ENCODE data around the gene LAMA4.

LAMA4 gene

GRCh38 chr6:112181130-112181529 lies 73.2 kb downstream of the LAMA4 start:
- no peak for FAIRE-seq

DNA sequence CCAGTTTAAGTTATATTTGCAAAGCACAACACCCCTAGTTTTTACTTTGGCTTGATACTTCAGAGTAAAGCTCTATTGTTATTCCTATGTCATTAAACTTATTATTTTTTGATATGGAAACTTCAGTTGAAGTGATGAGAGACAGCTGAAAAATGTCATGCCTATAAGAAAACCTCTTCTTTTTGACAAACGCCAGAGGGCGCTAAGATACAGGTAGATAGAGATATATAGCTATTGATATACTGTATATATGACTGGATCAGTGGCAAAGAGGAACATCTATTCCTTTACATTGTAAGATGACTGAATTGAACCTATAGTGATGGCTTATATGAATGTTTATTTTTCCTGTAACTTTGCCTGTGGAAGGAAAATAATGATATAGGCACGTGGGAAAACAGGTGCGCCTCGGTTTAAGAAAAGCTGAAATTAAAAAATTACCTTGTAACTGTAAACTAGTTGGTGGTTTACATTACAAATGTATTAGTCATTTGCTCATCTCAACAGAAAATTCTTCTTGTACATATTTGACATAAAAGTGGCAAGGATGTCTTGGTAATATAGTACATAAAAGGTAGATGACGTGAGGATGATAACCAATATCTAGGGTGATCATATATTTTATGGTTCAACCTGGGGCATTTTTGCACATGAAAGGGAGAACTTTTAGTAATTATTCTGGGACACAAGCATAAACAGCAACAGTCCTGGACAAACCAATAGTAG lies 74.1 kb downstream of the LAMA4 start:
- peak; percentile 92 for FAIRE-seq

DNA sequence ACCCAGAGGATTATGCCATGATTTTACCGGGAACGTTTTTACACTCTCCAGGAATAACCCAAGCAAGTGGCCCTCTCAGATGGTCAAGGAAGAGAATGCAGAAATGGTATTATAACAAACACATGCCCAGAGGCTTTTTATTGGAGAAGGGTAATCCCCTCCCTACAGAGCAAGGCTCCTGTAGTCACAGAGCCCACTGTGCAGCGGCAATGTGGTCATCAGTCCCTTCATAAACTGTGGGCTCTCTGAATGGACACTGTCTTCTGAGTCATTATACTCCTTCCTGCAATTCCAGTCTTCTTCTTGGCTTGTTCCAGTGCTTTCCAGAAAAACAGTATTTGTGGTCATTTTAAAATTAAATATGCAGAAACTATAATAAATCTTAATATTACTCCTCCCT lies 74.7 kb downstream of the LAMA4 start:
- FAIRE-seq = no peak

- no peak for FAIRE-seq
These were observed 75.5 kb downstream of the LAMA4 start for GRCh38 chr6:112178846-112179245.

GRCh38 chr6:112177092-112177491 lies 77.3 kb downstream of the LAMA4 start:
- no peak for FAIRE-seq

DNA sequence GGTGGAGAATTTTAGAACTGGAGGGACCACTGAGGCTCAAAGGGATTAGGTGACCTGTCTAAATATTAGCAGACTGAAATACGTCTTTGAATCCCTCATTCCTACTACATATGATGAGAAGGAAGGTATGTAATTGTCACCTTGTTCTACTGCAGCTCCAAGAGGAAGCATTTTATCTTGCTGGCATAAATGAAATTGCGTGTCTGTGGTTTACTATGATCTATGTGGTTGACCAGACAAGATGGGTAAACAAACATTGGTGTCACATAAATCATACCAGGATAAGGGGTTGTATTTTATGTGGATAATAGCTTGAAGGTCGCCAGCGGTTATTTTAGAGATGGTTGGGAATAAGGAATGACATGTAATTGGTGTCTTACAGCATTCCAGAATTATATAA lies 78.2 kb downstream of the LAMA4 start:
- FAIRE-seq = no peak

DNA sequence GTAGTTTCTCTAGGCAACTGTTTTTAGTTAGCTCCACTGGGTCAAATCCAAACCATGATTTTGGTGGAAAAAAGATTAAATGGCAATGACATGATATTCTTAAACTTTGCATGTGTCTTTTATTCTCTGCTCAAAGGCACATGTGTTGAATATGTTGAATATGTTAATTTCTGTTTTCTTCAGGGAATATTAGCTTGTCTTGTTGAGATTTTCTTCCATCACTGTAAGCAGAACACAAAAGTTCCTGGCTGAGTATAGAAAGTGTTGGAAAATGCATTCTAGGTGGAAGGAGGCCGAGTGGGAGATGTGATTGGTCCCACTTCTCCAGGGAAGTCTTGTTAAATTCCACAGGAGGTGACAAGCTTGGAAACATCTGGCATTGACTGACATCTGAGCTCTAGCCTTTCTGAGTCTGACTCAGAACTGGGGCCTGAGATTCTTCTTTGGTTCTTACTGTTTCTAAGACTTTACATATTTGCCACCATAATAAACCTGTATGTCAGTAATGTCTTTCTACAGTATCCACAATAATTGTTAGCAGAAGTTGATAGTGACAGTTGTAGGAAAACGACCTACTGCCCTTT lies 81.1 kb downstream of the LAMA4 start:
- no peak for FAIRE-seq

- FAIRE-seq = no peak
These were observed 81.8 kb downstream of the LAMA4 start for GRCh38 chr6:112172540-112172939.

- FAIRE-seq = no peak
These were observed 84.8 kb downstream of the LAMA4 start for GRCh38 chr6:112169541-112169940.

DNA sequence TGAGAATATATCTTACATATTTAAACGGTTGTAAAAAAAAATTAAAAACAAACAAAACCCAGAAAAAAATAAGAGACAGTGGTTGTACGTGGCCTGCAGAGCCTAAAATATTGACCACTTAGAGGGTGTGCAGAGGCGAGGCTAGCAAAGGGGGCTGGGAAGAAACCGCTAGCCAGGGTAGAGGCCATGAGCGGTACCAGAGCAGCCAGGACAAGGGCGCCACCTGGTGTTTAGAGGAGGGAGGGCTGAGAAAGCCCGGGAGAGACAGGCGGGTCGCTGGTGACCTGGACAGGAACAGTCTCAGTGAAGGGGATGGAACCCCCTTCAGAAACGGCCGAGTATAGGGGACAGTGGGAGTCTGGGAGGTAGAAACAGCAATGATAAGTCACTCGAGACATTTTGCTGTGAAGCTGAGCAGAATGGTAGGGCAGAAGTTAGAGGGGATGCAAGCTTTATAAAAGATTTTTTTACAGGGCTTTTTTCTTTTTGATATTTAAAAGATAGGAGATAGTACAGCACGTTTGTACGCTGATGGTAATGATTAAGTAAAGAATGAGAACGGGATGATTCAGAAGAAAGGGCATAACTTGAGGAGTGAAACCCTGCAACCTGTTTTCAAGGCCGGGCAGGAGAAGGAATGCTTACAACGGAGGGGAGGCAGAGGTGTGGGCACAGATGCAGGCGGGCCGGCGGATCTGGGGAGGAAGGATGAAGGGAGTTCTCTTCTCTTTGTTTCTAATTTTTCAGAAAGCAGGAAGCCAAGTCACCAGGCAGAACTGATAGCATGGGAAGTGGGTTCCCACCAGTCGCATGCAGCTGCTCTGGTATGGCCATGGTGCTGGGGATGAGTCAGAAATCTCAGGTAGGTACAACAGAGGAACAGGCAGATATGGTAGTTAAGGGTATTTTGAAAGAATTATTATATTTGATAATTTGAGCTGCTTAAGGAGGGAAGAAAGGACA lies 90.8 kb downstream of the LAMA4 start:
- no peak for FAIRE-seq

DNA sequence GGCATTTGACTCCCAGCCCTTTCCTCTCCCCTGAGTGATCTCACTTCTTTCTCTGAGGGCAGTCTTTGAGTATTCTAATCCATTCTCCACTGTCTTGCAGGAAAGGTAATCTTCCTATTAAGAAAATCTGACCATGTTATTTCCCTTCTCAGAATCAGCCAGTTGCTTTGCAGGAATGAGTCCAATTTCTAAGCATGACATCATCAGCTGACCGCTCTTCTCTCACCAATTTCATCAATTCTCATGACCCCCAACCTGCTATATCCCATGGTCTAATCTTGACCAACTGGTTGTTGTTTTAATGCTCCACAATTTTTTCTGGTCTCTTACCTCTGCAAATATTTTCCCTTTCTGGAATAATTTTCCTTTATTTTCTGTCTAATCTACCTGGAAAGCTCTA lies 93.6 kb downstream of the LAMA4 start:
- FAIRE-seq = no peak

DNA sequence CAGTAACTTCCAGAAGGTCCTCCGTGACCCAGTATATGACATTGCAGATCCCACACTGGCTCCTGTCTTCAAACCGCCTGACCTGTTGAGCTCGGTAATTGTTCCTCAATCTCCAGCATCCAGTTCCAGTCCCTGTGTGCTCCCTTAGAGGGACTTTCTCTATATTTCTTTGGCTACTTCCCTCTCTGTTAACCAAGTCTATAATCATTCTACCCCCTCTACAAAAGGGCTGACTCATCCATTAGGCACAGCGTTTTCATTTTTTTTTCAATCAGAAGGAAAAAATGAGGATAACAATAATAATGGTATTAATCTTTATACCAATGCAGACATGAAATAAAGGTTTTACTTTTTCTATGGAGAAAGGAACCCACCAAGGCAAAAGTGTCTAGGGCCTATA lies 97.7 kb downstream of the LAMA4 start:
- no peak for FAIRE-seq

- no peak for FAIRE-seq
These were observed 98.5 kb downstream of the LAMA4 start for GRCh38 chr6:112155886-112156285.

GRCh38 chr6:112154711-112155110 lies 99.7 kb downstream of the LAMA4 start:
- FAIRE-seq = no peak

DNA sequence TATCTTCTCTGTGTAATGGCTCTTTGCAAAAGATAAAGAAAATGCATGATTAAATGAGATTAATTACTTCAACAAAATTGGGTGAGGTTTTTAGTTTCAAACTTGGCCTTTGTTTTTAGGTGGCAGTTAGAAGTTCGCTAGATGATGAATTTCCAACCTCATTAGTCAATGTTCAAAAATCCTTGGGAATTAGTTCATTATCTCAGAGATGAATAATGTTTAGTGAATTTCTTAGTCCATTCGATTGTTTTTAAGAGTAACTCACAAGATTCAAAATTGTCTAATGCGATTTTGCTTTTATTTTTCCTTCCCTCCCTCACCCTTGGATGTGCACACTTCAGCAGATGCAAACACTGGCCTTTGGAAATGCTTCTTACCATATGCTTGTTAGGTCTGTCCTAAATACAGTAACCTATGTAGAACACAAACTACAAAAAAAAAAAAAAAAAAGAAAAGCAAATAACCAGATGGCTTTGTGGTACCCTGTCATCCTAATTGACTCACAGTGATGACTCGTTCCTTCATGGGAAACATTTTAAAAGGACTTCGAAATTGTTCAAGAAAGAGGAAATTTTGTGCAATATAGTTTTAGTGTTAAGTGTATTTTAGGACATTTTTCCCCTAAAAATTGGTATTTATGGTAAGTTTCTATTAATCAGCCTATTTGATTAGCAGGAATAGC lies 100.3 kb downstream of the LAMA4 start:
- no peak for FAIRE-seq

- FAIRE-seq = no peak
These were observed 104.0 kb downstream of the LAMA4 start for GRCh38 chr6:112150363-112150762.

DNA sequence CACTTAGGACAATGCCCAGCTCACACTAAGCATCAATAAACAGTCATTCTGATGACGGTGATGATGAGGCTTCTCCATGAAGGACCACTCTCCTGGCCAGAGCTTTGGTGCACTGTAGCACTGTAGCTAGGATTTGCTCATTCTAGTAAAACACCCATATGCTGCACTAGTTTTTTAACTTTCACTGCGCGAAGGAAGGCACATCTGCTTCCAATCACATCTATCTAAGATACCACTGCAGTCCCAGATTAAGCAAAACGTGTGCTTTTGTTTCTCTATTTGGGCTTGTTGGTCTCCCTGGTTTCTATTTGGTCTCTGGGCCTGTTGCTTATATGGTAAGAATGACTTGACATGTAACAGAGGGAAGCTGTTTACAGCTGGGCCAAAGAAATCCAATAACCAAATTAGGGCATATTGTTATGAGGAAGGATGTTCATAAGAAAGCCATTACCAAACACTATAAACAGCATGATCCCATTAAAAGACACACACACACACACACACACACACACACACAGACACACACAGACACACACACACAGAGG lies 104.6 kb downstream of the LAMA4 start:
- FAIRE-seq = peak; percentile 95

GRCh38 chr6:112149236-112149635 lies 105.1 kb downstream of the LAMA4 start:
- FAIRE-seq = no peak

- FAIRE-seq = no peak
These were observed 106.3 kb downstream of the LAMA4 start for GRCh38 chr6:112148103-112148502.

DNA sequence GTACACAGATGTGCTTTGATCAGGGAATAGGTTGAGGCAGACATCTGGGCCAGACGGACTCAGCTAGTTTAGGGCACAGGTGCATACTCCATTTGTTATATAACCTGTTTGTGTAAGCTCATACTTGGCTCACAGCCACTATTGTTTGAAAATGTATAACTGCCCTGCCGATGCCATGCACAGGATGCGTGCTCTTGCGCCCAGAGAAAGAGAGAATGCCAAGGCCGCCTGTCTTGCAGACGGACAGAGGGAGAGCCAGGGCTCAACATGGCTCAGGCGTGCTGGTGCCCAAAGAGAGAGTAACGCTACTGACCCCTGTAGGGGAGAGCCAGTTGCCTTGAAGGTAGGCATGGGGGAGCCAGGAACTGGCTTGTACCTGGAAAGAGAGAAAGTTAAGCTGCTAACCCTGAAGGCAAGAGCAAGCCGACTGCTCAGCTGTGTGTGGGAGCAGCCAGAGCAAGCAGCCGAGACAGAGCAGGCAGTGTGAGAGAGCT lies 109.2 kb downstream of the LAMA4 start:
- no peak for FAIRE-seq

DNA sequence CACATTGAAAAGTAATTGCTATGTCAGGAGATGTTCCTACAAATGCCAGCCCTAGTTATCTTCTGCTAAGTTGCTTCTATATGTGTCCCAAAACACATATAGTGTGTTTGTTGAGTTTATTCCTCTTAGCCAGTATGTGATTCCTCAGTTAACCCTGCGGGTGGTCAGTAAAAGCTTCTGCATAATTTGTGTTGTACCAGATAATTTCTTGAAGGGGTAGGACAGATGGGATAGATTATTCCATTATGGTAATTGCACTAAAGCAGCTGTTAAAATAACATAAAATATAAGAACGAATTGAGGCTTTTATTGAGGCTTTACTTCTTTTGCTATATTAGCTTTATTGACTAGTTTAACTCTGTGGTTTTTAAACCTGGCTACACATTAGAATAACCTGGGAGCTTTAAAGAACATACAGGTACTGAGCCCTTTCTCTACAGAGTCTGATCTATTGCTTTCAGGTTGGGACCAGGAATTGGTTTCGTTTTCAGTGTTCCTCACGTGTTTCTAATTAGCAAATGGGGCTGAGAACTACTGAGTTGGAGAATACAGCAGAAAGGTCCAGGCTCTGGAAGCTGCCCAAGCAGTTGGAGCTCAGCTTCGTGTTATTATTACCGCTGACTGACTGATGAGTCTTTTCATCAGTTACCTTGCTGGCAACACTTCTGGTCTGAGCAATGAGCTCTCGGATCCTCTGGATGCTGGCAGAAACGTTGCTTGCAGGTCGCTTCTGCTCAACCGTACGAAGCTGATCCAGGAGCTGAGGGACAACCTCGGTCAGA lies 110.0 kb downstream of the LAMA4 start:
- no peak for FAIRE-seq

DNA sequence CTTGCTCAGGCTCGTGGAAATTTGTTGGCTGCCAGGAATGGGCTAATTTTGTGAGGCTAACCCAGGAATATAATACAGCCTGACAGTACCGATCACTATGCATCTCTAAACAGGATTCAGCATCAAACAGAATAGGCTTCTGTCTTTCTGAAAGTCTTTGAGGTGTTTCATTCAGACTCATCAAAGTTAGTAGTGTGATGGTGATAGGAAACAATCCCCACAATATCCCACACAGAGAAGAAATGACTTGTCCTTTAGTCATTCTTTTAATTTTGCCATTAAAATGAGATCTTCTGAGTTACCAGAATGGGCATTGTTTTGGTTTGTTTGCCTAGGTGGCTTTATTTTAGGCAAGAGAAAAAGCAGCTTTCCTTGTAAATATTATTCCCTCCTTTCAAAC lies 112.7 kb downstream of the LAMA4 start:
- no peak for FAIRE-seq
